Daoy (cell line): ENCODE measurements around the gene SH3RF1. TPM values are rescaled to one million over a fixed set of nuclear protein-coding genes. Genes with fewer than 3 reads are reported as not detected.
"Not testable (repeated sequence)": the region's sequence is repeated elsewhere in the genome, so short reads cannot be mapped to it uniquely, and the experiment has no call there.

ENCODE experiments used
- DNase-seq: peaks from one replicate; pipeline ENCODE4 v3.0.0-alpha.2; 2015; ENCODE audit warnings: low read depth
- total RNA-seq: library from RNA; depleted of rRNA; stranded (reverse); fragments of >200 nt; shearing (Covaris generic); gene quantifications from 2 replicates; pipeline ENCODE4 v1.2.3, GENCODE V29; 2014

Gene SH3RF1
- total RNA-seq, 1 experiment from 2014 or later, result 4.9 TPM

DNA sequence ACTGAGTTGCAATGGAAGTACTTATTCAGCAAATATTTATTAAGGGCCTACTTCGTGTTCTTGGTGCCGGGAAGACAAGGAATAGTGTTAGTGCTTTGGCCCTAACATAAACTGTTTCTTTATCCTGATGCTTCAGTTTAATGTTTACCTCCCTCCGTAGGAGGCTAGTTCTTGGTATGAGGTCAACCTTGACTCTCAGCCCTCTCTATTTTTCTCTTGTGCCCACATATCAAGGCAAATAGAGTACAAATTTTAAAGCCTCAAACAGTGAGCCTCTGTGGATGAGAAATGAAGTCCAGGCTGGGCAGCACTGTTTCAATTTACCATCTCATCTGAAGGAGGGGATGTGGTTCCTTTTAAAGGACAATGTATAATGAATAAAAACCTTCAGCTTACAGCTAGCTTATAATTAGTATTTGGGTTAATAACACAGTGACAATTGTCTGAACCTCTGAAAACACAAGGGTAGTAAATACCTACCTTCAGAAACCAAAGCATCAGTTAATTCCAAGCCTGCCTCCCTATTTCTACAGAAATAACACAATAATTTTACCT, 68.5 kb downstream of the SH3RF1 start:
- DNase-seq, result no peak

DNA sequence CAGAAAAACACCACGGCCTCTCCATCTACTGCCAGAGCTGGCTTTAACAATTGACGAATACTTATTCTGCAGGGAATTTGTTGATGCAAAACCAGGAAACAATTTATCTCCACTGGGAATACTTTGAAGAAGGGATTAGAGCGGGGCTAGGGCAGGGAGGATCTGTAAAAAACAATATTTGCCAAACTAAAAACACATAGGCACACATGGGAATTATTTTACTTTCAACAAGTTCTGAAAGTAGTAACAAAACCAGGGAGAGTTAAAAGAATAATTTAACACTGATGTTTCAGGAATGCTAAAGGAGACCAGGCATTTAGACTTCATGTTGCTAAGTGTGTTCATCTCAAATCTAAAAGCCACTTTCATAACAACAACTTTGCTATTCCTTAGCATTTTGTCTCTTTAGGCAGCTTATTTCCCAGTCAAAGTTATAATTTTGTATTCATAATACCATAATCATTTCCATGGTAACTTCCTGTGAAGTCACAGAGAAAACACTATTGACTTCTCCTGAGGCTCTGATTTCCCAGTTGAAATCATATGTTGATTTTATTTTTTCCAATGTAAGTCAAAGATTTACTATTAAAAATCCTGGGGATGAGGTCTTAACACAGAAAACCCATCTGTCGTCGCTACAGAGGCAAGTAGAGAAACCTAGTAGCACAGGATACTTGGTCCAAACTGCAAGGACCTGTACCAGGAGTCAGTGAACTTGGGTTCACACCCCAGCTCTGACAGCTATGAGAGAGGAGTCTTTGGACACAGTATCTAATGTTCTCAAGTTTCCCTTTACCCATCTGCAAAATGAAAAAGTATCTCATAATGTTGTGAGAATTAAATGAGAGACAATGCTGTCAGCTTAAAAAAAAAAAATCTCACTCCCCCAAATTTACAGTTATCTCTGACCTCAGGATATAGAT, 69.3 kb downstream of the SH3RF1 start:
- DNase-seq, result no peak

DNA sequence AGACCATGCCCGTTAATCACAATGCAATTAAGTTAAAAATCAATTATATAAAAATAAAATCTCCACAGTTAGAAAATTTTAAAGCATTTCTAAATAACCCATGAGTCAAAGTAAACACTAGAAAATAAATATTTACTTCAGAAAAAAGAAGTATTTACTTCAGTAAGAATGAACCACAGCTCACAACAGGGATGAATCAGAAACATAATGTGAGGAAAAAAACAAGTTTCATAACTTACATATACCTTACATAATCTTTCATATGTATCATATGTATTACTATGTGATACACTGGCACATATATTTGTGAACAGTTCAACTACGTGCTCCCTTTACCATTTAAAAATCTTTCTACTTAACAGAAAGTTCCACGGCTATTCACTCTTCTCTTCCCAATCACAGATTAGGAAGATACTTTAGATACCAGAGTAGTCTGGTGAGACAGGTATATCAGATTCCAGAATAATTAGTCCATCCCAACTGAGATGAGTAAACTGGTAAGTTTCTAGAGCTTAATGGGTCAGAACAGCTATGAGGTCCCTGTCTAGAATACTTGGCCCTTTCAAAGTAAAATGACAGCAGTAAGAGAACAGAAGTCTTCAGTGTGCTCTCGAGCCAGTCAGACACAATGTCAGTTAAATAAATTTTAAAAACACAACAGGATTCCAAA, 70.3 kb downstream of the SH3RF1 start:
- DNase-seq, result no peak

DNA sequence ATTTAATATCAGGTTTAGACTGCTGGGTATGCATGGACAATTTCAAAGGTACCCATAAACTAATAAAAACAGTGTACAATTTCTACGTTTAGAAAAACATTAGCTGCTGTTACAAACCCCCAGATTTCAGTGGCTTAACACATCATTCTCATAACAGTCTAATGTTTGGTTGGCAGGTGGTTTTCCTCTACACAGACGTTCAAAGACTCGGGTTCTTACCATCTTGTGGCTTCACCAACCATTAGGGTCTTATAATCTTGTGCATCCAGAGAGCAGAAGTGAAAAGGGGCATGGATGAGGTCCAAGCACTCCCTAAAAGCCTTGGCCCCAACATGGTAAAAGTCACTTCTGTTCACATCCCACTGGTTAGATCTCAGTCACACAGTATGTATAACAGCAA, 71.6 kb downstream of the SH3RF1 start:
- DNase-seq, result no peak

DNA sequence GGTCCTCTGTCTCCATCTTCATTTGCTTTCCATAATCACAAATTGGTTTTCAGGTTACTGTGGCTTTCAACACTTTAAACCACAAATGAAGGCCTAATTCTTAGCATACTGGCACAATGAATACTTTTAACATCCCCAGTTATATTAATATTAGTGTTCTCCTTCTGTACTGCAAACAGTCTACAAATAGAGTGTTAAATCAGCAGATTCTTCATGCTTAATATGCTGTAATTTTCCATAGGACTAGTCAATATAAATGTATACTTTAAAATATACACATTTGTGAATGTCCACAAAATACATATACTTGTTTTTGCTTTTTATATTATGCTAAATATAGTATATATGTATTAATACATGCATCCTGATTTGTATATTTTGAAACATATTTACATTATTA, 72.6 kb downstream of the SH3RF1 start:
- no peak for DNase-seq

DNA sequence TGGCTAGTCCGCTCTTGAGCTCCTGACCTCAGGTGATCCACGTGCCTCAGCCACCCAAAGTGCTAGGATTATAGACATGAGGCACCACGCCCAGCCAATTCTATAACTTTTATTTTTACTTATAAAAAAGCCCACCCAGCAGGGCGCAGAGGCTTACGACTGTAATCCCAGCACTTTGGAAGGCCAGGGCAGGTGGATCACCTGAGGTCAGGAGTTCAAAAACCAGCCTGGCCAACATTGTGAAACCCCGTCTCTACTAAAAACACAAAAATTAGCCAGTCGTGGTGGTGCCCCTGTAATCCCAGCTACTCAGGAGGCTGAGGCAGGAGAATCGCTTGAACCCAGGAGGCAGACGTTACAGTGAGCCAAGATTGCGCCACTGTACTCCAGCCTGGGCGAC, 73.5 kb downstream of the SH3RF1 start:
- DNase-seq, result not testable (repeated sequence)

DNA sequence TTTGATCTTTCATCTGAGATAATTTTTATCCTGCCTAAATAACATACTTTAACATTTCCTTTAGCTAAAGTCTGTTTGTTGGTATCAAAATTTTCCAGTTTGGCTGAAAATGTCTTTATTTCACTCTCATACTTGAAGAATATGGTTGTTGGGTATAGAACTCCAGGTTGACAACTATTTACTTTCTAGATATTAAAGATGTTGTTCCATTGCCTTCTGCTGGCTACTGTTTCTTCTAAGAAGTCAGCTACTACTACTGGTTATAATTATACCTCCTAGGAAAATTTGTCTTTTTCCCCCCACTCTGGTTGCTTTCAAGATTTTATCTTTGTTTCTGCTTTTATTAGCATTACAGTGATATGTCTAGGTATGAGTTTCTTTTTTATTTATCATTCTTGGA, 75.7 kb downstream of the SH3RF1 start:
- no peak for DNase-seq

DNA sequence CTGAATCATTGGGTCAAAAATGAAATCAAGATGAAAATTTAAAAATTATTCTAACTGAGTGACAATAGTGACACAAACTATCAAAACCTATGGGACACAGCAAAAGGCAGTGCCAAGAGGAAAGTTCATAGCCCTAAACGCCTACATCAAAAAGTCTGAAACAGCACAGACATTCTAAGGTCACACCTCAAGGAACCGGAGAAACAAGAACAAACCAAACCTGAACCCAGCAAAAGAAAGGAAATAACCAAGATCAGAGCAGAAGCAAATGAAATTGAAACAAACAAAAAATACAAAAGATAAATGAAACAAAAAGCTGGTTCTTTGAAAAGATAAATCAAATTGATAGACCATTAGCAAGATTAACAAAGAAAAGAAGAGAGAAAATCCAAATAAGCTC, 80.8 kb downstream of the SH3RF1 start:
- not testable (repeated sequence) for DNase-seq

DNA sequence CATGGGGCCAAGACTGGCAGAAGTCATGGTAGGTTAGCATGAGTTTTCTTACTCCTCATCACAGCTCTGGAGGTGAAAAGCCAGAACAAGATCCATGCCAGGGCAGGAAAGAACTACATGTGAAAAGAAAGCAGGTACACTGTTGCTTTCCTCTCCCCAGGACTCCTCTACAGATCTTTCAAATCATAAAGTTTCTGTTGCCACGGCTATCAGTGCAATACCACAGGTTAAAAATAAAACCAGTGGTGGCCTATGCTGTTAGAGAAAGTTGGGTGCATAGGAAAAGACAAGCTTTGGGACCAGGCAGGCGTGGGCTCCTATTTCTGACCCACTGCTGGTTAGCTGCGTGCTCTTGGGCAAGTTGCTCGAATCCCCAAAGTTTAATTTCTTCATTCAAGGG, 81.4 kb downstream of the SH3RF1 start:
- no peak for DNase-seq

DNA sequence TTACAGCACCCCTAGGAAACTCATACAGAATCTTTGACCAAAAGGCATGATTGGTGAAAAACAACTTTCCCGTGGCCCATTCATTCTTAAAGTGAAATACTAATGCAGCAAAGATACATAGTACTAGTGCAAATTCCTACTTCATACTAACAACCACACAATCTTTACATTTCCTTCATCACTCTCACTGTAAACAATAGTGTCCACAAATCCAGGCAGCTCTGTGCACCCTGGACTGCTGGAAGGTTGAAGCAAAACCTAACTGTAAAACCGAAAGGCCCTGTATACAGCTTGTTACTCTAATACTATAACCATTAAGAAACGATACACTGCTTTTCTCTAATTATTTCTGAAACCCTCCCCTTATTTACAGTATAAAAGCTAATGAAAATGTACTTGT, 82.6 kb downstream of the SH3RF1 start:
- DNase-seq, result no peak

DNA sequence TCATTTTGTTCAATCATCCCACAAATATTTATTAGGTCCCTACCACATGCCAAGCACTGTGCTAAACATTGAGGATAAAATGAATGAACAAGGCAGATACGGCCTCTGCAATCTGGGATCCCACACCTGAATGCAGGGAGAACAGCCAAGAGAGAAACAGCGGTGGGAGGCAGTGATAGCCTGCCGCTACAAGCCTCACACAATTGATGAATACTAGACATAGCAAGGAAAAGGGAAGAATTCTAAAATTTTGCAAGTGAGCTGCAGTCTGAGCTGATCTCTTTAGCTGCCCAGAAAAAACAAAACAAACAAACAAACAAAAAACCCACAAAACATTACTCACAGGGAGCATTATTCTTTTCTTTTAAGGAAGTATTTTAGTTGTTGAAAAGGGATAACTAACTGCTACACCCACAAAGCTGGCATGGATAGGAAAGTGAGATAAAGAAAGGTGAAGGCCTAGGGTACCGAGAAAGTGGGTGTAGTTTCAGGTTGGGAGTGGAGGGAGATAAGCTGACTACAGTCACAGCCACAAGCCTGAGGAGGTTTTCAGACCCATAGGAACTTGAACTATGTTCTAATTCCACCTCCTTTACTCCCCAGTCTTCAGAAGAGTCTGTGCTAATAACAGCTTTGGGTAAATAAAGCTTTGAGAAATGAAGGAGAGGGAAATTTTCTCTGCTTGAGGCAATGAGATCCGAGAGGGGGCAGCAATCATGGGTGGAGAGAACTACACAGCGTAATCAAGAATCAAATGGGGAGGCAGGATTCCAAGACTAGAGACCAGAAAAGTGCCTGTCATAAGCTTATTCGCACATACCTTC, 85.4 kb downstream of the SH3RF1 start:
- DNase-seq, result no peak

DNA sequence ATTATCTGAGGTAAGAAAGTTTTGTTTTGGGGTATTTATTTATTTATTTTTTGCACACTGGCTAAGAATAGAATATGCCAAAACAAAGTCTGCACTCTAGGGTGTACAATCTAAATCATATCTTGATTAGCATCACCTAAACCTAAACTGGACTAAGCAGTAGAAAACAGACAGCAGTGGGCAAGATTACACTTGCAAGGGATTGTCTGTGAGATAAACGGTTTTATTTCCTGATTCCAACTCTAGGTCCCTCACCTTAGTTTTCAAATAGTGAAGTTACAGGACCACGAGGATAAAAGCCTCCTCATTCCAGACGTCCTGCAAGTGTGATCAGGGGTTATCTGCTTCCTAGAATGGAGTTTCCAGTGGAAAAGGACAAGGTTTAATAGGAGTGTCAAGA, 86.1 kb downstream of the SH3RF1 start:
- DNase-seq, result no peak

DNA sequence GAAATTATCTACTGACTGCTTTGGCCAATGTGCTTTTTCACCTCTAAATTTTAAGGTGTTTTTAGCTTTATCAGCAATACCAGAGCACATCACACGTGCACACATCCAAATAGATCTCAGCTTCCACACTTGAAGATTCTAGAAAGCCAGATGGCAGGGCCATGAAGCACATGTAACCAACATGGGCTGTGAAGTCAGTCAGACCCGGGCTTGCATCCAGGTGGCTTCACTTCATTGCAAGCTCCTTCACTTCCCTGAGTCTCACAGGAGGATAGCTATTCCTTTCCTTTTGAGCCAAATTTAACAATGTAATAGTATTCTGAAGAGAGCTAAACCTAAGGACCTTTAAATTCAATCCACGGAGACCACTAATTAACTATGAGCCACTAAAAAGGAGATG, 86.5 kb downstream of the SH3RF1 start:
- DNase-seq, result no peak

DNA sequence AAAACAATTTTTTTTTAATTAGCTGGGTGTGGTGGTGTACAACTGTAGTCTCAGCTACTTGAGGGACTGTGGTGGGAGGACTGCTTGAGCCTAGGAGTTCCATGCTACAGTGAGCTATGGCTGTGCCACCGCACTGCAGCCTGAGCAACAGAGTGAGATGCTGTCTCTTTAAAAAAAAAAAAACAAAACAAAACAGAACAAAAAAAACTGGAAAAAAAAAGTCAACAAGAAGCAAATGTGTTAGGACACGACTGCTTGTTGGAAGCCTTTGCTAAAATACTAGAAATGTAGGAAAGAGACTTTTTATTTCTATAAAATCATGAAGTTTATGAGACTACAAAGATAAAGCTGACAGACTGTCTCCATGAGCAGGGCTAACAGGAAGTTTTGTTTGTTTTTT, 87.2 kb downstream of the SH3RF1 start:
- DNase-seq, result no peak

DNA sequence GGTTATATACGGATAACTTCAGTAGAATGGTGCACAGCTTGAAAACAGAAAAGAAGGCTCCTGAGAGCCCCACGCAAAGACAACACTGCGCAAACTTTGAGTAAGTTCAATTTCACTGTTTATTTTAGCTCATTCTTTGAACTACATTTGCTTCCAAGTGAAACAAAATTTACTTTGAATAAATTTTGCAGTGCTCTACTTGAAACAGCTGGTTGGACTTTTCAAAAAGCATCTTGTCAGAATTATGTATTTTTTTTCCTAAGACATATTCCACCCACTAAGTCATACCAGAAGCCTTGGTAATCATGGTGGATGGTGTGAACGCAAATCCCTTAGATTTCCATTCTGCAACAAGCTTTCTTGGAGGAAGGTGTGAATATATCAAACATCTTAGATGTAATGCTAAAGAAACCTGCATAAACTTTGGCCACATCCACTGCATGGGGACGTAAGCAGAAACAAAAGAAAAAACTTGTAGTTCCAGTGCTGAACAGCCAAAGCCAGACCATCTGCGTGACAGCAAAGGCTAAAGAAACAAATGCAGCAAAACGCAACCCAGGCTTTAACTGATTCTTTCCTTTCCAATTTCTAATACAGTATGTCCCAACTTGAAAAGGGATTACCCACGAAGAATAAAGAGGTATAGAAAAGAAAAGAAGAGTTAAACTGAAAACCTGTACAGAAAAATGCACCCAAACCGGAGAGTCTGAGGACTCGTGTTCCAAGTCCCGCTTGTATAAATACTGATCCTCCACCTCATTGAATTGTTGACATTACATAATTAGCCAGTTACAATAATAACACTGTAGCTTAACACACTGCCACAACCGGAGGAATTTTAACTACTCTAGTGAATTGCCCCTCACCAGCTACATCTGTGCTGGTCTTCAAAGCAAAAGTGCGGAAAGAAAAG, 90.9 kb downstream of the SH3RF1 start:
- DNase-seq, result no peak

DNA sequence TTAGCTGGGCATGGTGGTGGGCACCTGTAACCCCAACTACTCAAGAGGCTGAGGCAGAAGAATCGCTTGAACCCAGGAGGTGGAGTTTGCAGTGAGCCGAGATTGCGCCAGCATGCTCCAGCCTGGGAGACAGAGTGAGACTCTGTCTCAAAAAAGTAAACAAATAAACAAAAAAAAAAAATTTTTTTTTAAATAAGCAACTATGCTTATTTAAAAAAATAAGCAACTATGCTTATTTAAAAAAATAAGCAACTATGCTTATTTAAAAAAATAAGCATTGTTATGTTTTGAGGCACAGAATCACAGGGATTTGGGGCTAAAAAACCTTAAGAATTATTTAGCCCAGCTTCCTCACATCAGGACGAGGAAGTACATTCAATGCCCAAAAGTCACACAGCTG, 92.7 kb downstream of the SH3RF1 start:
- not testable (repeated sequence) for DNase-seq

DNA sequence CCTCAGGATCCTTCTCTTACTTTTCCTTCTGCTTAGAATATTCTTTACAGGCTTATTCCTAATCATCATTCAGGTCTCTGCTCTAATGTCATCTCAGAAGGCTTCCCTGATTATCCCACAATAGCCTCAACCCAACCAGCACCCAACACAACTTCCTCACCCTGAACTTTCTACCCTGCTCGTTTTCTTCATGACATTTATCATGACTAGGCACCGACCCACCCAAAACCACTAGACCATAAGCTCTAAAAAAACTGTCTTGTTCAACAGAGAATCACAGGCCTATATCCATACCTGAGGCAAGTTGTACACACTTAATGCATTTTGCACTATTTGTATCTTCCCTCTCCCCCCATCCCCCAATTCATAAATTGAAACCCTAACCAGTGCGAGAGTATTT, 95.3 kb downstream of the SH3RF1 start:
- no peak for DNase-seq

DNA sequence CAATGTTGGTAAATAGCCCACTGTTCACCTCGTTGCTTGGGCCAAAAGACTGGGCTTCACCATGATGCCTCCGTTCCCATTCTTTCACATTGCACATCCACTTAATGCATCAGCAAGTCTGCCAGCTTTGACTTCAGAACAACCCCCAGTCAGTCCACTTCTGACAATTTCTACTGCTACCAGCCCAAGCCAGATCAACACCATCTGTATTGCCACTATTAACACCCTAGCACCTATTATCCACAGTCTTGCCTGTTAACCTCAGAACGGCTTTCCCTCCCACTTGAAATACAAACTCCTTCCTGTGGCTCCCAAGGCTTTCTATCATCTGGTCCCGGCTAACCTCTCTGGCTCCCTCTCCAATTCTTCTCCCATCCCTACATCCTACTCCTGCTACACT, 95.7 kb downstream of the SH3RF1 start:
- no peak for DNase-seq

DNA sequence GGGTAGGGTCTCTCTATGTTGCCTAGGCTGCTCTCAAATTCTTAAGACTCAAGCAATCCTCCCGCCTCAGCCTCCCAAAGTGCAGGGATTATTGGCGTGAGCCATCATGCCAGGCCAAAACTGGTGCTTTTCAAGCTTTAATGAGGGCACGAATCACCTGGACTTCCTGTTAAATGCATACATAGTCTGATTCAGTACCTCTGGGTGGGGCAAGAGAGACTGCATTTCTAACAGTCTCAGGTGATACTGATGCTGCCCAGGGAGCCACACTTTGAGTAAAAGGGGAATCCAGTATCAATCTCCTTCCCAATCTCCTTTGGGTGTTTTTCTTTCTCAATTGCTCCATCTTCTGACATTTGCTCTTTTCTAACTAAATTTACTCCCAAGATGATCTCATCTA, 96.5 kb downstream of the SH3RF1 start:
- no peak for DNase-seq

DNA sequence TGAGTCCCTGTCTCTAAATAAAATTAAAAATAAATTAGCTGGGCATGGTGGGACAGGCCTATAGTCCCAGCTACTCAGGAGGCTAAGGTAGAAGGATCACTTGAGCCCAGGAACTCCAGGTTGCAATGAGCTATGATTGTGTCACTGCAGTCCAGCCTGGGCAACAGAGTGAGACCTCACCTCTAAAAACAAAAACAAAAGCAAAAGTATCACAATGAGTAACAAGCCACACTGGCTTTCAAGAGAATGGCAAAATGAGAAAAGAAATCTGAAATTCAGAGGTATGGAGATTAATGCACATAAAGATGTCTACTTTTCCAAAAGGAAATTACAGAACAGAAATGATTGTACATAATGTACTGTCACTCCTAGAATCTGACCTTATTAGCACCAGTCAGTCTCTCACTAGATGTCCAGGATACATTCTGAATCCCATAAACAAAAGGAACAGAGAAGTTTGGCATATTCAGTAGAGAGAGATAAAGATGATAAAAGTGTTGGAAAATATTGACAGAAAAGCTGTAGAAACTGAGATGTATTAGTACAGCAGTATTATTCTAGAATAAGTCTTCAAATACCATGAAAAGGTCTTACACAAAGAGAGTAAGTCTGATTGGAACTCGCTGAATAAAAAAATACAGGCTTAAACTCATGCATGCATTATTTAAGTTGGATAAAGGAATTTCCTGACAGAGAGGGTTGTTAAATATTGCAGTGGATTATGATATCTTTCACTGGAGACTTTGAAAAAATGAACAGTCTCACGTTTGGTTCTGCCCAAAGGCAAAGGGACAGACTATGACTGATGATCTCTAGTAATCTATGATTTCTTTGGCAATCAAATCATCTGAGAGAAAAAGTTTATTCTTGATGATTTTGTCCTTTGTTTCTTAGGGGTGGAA, 102.5 kb downstream of the SH3RF1 start:
- no peak for DNase-seq
